GM12872 (cell line): ENCODE data around the gene OR2L3.

ENCODE experiments used
- TF ChIP-seq, protein P1 (sequence below): IDR thresholded peaks from 3 replicates; pipeline ENCODE4 v1.5.1; 2011; ENCODE audit warnings: low read depth, mild to moderate bottlenecking, low read length, moderate library complexity; ENCODE audit not compliant: insufficient read depth

Gene OR2L3, protein sequence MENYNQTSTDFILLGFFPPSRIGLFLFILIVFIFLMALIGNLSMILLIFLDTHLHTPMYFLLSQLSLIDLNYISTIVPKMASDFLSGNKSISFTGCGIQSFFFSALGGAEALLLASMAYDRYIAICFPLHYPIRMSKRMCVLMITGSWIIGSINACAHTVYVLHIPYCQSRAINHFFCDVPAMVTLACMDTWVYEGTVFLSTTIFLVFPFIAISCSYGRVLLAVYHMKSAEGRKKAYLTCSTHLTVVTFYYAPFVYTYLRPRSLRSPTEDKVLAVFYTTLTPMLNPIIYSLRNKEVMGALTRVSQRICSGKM

DNA sequence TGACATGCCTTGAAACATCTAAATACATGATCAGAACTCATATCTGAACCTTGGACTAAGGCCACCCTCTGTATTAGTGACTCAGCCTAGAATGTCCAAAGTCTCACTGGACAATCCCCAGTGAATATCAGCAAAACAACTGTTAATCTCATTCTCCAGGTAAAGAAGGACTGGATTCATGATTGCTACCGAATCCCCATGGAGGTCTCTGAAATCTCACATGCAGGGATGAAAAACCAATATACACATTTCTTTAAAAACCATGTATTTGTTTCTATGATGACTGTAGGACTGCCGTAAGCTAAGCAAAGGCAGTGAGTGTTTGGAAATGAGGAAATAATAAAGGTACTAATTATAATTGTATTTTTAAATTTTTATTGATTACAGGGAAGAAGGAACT lies at the start of gene OR2L3:
Gene OR2L3, plus strand, starts transcription at position 301 of the 400 bp plus-strand sequence. CDS start 13,846 bp downstream, outside the sequence.
- TF ChIP-seq, protein P1, sequence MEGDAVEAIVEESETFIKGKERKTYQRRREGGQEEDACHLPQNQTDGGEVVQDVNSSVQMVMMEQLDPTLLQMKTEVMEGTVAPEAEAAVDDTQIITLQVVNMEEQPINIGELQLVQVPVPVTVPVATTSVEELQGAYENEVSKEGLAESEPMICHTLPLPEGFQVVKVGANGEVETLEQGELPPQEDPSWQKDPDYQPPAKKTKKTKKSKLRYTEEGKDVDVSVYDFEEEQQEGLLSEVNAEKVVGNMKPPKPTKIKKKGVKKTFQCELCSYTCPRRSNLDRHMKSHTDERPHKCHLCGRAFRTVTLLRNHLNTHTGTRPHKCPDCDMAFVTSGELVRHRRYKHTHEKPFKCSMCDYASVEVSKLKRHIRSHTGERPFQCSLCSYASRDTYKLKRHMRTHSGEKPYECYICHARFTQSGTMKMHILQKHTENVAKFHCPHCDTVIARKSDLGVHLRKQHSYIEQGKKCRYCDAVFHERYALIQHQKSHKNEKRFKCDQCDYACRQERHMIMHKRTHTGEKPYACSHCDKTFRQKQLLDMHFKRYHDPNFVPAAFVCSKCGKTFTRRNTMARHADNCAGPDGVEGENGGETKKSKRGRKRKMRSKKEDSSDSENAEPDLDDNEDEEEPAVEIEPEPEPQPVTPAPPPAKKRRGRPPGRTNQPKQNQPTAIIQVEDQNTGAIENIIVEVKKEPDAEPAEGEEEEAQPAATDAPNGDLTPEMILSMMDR = no peak

DNA sequence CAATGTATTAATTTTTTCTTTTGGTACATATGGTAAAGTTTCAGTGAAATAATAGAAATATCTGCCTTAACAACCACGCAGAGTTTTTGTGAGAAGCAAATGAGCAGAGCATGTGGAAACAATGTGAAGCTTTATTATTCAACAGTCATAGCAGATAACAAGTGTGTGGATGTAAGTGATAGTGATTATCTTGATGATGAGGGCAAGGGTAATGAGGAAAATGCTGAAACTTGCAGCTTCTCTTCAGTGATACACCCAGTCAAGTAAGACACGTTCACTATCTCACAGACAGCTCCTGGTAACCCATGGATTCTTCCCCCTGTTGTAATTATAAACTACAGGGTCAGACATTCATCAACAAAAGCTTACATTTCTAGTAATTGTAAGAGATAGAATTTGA lies 47.8 kb upstream of the OR2L3 start:
- TF ChIP-seq, protein P1 = no peak

DNA sequence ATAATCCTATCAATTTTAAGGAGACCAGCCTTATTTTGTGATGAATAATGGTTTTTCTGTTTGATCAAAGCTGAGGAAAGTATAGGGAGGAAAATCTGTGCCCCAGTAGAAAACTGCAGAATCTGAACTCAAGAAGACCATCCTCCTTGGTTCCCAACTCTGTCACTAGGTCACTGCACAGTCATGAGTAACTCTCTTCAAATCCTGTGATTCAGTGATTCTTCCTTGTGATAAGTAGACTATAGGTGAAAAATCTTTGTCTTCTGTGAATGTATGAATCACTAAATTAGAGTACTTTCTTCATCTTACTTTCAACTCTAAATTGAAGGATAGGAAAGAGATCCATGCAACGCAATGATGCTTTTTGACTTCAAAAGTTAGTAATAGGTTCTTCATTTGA lies 46.5 kb upstream of the OR2L3 start:
- TF ChIP-seq, protein P1 = no peak

DNA sequence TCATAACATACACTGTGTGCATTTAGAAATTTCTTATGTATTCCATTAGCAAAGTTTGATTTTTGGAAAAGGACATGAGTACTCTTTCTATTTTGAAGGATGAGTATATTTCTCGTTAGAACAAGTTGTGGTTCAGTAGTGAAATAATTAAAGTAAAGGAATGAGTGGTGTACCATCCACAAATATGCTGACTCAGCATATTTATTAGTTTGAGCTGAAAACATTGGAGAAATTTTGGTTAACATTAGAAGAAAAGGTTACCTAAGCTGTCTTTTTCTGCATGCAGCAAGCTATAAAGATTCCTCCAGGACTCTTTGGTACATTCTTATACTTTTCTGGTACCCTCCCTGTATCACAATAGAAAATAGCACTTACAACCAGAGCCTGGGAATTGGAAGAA lies 38.9 kb upstream of the OR2L3 start:
- TF ChIP-seq, protein P1 = no peak

DNA sequence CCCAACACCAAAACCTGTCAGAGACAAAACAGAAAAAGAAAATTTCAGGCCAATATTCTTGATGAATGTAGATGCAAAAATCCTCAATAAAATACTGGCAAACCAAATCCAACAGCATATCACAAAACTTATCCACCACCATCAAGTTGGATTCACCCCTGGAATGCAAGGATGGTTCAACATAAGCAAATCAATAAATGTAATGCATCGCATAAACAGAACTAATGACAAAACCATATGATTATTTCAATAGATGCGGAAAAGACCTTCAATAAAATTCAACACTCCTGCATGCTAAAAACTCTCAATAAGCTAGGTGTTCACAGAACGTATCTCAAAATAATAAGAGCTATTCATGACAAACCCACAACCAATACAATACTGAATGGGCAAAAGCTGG lies 37.0 kb upstream of the OR2L3 start:
- TF ChIP-seq, protein P1 = no peak

DNA sequence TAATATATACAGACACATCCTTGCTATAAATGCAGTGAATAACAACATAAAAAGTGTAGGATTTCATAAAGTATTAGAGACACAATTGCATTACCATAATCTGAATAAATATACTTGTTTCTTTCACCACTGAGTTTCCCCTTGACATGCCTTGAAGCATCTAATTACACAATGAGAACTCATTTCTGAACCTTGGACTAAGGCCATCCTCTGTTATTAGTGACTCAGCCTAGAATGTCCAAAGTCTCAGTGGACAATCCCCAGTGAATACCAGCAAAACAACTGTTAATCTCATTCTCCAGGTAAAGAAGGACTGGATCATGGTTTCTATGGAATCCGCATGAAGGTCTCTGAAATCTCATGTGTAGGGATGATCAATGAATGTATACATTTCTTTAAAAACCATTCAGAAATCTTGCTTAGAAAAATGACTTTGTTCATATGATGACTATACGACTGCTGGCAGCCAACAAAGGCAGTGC lies 33.4 kb upstream of the OR2L3 start, which contains the start of gene OR2L5:
Gene OR2L5, plus strand, starts transcription at position 432 of the 482 bp plus-strand sequence. CDS start 8,288 bp downstream, outside the sequence.
- TF ChIP-seq, protein P1 = no peak

DNA sequence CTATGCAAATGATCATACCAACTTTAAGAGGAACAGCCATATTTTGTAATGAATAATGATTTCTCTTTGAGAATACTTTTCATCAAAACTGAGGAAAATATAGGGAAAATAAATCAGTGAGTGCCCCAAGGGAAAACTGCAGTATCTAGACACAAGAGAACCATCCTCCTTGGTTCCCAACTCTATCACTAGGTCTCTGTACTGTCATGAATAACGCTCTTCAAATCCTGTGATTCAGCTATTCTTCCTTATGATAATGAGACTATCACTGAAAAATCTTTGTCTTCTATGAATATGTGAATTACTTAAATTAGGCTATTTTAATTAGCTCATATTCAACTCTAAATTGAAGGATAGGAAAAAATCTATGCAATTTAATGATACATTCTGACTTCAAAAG lies 30.8 kb upstream of the OR2L3 start:
- TF ChIP-seq, protein P1 = no peak
